Fibroblast of skin of right quadriceps (primary cell): ENCODE data around the gene SPDYE6.
"Not testable (repeated sequence)": the region's sequence is repeated elsewhere in the genome, so short reads cannot be mapped to it uniquely, and the experiment has no call there.

Source experiments
- DNase-seq: peaks from one replicate; pipeline ENCODE4 v3.0.0-alpha.2; 2013

Gene SPDYE6

DNA sequence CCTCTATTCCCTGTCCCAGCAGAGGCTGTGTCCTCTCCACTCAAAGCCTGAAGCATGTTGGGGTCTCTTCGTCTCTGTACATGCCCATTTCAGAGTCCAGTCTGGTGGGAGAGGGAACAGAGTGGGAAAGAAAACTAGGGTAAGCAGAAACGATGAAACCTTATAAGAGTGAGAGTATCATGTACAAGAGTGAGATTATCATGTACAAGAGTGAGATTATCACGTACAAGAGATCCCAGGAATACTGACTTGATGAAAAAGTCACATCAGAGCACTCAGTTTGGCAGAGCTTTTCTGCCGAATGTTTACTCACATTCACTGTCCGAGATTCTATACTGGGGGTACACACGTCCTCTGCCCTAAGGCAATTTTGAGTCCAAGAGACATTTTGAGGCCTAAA, at the start of gene SPDYE6:
Gene SPDYE6 (minus strand): TSS at position 101 of the 400 bp plus-strand sequence. CDS start 421 bp downstream, outside the sequence.
- DNase-seq = not testable (repeated sequence)

GRCh38 chr7:102404862-102405188, 48.6 kb upstream of the SPDYE6 start:
- DNase-seq = not testable (repeated sequence)

DNA sequence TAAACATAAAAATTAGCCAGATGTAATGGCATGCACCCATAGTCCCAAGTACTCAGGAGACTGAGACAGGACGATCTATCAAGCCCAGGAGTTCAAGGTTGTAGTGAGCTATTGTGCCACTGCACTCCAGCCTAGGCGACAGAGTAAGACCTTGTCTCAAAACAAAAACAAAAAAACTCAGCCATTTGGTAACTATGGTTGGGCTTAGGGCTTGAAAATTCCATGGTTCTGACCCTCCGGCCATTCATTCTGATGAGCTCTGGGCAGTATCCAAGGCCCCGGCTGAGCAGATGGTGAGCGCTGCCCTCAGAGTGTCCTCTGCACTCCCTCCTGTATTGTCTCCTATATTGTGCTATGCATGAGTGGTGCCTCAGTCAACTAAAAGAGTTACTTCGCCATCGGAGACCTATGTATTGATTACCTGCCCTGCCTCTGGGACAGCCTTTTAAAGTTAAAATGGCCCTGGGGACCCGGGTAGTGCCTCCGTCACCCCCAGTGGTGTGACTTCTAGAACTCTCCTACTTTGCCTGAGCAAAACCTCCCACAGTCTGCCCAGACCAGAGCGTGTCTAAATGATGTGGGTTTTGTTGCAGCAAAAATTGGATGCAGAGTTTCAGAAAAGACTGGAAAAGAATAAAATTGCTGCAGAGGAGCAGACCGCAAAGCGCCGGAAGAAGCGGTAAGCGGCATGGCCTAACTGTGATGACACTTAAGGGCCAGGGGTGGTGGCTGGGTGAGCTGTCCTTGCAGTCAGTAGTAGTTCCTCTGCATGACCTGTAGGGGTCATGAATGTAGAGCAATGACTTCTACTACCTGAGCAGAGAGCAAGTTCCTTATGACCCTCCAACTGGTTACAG, 48.0 kb upstream of the SPDYE6 start:
- peak; percentile 37 for DNase-seq

DNA sequence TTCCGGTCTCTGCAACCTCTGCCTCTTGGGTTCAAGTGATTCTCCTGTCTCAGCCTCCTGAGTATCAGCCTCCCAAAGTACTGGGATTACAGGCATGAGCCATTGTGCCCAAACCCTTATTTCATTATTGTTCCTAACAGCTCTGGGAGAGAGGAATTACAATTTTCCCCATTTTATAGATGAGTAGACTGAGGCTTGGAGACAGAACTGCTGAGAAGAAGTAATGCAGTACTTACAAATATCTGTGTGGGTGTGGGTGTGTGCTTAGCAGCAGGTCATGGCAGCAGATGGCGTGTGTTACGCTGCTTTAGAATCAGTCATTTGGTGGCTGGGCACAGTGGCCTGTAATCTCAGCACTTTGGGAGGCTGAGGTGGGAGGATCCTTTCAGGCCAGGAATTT, 47.3 kb upstream of the SPDYE6 start:
- no peak for DNase-seq

GRCh38 chr7:102400360-102400759, 44.1 kb upstream of the SPDYE6 start:
- DNase-seq = no peak

GRCh38 chr7:102398543-102398942, 42.3 kb upstream of the SPDYE6 start:
- no peak for DNase-seq

GRCh38 chr7:102396710-102397019, 40.4 kb upstream of the SPDYE6 start:
- DNase-seq = no peak

GRCh38 chr7:102395873-102396709, 39.8 kb upstream of the SPDYE6 start, which contains the start of gene PRKRIP1:
Gene PRKRIP1 (plus strand): TSS chr7:102396363. CDS start chr7:102396412, 49 bp downstream.
- DNase-seq = peak; percentile 90

- DNase-seq = peak; percentile 7
Measured at GRCh38 chr7:102395592-102395872, 39.3 kb upstream of the SPDYE6 start.

- DNase-seq = no peak
Measured at GRCh38 chr7:102393467-102393866, 37.2 kb upstream of the SPDYE6 start.

GRCh38 chr7:102392330-102392729, 36.1 kb upstream of the SPDYE6 start:
- no peak for DNase-seq

GRCh38 chr7:102390697-102391484, 34.6 kb upstream of the SPDYE6 start:
- DNase-seq = peak; percentile 63

DNA sequence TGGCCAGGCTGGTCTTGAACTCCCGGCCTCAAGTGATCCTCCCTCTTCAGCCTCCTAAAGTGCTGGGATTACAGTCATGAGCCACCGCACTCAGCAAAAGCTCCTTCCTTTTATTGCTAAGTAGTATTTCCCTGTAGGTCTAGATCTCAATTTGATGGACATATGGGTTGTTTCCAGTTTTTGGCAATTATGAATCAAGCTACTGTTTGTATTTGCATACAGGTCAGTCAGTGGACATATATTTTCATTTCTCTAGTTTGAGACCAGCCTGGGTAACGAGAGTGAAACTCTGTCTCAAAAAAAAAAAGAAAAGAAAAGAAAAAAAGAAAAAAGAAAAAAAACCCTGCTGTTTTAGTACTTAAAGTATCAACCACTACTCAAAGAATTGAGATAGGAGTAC, 33.6 kb upstream of the SPDYE6 start:
- DNase-seq = no peak

DNA sequence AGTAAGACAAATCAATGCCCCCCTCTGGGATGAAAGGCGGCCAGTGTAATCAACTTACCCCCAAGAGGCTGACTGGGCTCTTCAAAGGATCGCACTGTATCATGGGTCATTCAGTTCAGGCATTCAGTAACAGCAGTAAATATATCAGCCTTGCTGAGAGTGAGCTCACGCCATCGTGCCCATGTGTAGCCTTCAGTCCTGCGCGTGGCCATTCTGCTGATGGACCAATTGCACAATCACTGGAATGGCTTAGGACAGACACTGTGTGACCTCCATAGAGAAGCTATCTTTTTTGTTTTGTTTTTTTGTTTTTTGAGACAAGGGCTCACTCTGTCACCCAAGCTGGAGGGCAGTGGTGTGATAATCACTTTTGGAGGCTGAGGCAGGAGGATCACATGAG, 30.8 kb upstream of the SPDYE6 start:
- no peak for DNase-seq

DNA sequence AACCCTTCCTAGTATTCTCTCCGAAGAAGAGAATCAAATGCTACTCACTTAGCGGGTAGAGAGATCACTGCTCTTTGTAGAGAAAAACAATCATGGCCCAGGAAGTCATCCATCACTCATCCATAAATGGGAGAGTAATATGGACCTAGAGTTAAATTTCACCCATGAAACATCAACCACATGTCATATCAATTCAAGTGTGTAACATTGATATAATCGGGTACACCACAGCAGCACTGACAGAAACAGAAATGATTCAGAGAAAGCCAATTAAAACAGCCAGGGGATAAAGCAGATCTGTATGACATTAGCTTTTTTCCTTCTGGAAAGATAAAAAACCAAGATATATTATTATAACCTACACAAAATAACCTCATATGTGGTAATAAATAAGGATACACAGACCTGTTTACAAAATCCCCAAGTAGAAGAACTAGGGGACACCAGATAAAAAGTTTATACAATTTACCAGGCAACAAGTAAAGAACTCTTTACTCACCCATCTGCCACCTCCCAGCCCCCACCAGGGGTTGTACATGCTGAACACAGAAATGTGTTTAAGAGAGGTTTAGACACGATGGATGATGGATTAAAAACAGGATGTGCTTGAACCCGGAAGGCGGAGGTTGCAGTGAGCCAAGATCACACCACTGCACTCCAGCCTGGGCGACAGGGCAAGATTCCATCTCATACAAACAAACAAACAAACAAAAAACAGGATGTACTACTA, 25.6 kb upstream of the SPDYE6 start:
- DNase-seq = not testable (repeated sequence)

DNA sequence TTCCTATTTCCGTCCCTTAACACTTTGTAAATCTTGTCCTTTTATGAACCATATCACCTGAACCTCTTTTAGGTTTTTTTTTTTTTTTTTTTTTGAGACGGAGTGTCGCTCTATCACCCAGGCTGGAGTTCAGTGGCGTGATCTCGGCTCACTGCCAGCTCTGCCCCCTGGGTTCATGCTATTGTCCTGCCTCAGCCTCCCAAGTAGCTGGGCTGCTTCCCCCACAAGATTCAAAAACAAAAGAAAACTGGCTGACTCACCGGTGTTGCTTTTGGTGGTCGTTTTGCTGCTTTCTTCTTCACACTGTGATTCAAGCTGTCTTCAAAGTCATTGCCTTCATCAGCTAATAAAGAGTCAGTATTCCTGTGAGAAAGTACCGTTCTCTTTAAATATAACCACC, 24.6 kb upstream of the SPDYE6 start:
- not testable (repeated sequence) for DNase-seq

GRCh38 chr7:102376964-102377466, 20.8 kb upstream of the SPDYE6 start:
- no peak for DNase-seq

DNA sequence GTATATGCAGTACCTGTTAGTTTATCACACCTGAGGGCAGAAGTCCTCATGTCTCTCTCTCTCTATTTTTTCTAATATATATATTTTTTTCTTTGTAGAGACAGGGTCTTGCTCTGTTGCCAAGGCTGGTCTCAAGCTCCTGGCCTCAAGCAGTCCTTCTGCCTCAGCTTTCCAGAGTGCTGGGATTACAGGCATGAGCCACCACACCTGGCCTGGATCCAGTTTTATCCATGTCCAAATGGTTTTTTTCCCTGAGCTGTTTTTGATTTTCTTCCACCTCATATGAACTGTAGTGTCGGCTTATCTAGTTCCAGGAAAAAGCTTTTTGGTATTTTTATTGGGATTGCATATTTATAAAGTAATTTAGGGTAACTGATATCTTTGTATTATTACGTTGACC, 16.6 kb upstream of the SPDYE6 start:
- not testable (repeated sequence) for DNase-seq

DNA sequence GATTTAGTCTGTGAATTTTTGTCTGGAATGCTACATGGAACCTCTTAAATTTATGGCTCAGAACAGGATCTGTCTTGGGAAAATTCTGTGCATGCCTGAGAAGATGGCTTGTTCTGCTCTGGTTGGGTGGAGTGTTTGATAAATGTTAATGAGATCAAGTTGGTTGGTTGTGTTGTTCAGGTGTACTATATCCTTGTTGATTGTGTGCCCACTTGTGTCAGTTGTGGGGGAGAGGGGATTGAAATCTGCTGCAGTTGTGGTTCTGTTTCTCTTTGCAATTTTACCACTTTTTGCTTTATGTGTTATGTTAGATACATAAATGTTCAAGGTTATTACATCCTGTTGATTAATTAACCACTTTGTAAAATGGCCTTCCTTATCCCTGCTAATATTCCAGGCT, 13.8 kb upstream of the SPDYE6 start:
- DNase-seq = not testable (repeated sequence)

GRCh38 chr7:102365390-102365789, 9.1 kb upstream of the SPDYE6 start:
- DNase-seq = not testable (repeated sequence)

DNA sequence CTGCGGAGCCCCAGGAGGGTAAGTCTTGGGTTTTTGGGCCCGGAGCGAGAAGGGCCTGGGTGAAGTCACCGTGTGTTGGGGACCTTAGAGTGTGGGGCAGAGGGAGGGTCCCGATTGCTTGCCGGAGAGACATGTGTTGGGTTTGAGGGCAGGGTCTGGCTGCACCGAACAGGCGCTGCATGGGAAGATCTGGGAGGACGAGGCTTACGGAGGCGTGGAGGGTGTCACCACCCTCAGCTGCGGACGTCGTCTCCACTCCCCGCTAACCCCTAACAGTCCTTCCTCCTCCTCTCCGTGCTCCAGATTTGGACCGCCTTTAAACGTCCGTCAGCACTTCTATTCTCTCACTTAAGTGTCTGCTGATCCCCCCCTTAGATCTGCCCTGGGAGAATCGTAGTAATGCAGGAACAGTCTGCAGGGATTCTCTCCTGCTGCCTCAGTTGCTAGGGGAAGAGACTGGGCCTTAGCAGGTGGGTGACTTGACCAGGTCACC, 8.2 kb upstream of the SPDYE6 start:
- not testable (repeated sequence) for DNase-seq
